Effector memory CD4-positive, alpha-beta T cell (primary cell): ENCODE results near the gene FAM43A.

ENCODE experiments used
- DNase-seq, 3 donors: peaks; one replicate each; pipeline ENCODE4 v3.0.0-alpha.2; 2020
- H3K27ac ChIP-seq: 2 replicates; pipeline ENCODE4 v1.7.0; 2013; ENCODE audit warnings: mild to moderate bottlenecking, low read length, moderate library complexity; ENCODE audit not compliant: insufficient read depth, poor library complexity, severe bottlenecking
- H3K27me3 ChIP-seq: replicated peaks from 2 replicates; pipeline ENCODE4 v1.7.0; 2013; ENCODE audit warnings: mild to moderate bottlenecking, low read length; ENCODE audit not compliant: insufficient read depth, control insufficient read depth, poor library complexity, severe bottlenecking
- H3K36me3 ChIP-seq: 2 replicates; pipeline ENCODE4 v1.7.0; 2013; ENCODE audit warnings: mild to moderate bottlenecking, low read length, moderate library complexity; ENCODE audit not compliant: control insufficient read depth, insufficient read depth
- H3K4me1 ChIP-seq: 2 replicates; pipeline ENCODE4 v1.7.0; 2013; ENCODE audit warnings: low read length, mild to moderate bottlenecking; ENCODE audit not compliant: control insufficient read depth, insufficient read depth, poor library complexity, severe bottlenecking
- H3K4me3 ChIP-seq: 2 replicates; pipeline ENCODE4 v1.7.0; 2013; ENCODE audit warnings: low read length, low read depth, mild to moderate bottlenecking; ENCODE audit not compliant: insufficient read depth, poor library complexity, severe bottlenecking
- H3K9me3 ChIP-seq: 2 replicates; pipeline ENCODE4 v1.7.0; 2013; ENCODE audit warnings: mild to moderate bottlenecking, low read length, moderate library complexity; ENCODE audit not compliant: control insufficient read depth

FAM43A gene

GRCh38 chr3:194720048-194720447 is 34.4 kb downstream of the FAM43A start:
- Histone ChIP-seq H3K27me3 (no peaks in the 10 kb centered on the region), H3K4me3 (no peak overlapping the region), H3K27ac (no peak overlapping the region), H3K9me3 (no peaks in the 10 kb centered on the region), H3K36me3 (no peaks in the 10 kb centered on the region), H3K4me1 (no peaks in the 10 kb centered on the region)
- no peak for DNase-seq

GRCh38 chr3:194723846-194724618 is 38.3 kb downstream of the FAM43A start:
- Histone ChIP-seq H3K4me1 (no peaks in the 10 kb centered on the region), H3K4me3 (no peak overlapping the region), H3K36me3 (no peaks in the 10 kb centered on the region), H3K27me3 (no peaks in the 10 kb centered on the region), H3K9me3 (no peaks in the 10 kb centered on the region), H3K27ac (no peak overlapping the region)
- no peak for DNase-seq

- no peaks in the 10 kb centered on the region for H3K9me3 ChIP-seq
- H3K36me3 ChIP-seq: no peaks in the 10 kb centered on the region
- H3K4me1 ChIP-seq: no peaks in the 10 kb centered on the region
- DNase-seq: no peak
- H3K27me3 ChIP-seq: peaks cover under 1% of the 10 kb centered on the region
- no peak overlapping the region for H3K4me3 ChIP-seq
- H3K27ac ChIP-seq: no peak overlapping the region
Observed at GRCh38 chr3:194725346-194725745, 39.7 kb downstream of the FAM43A start.

GRCh38 chr3:194727435-194728128 is 41.9 kb downstream of the FAM43A start:
- H3K36me3 ChIP-seq: no peaks in the 10 kb centered on the region
- H3K4me3 ChIP-seq: no peak overlapping the region
- DNase-seq: no peak
- H3K27me3 ChIP-seq: peaks cover 3% of the 10 kb centered on the region
- no peaks in the 10 kb centered on the region for H3K4me1 ChIP-seq
- H3K9me3 ChIP-seq: no peaks in the 10 kb centered on the region
- H3K27ac ChIP-seq: no peak overlapping the region

GRCh38 chr3:194728986-194729385 is 43.3 kb downstream of the FAM43A start:
- H3K4me3 ChIP-seq: no peak overlapping the region
- no peaks in the 10 kb centered on the region for H3K4me1 ChIP-seq
- DNase-seq: no peak
- H3K36me3 ChIP-seq: no peaks in the 10 kb centered on the region
- H3K27ac ChIP-seq: no peak overlapping the region
- no peaks in the 10 kb centered on the region for H3K9me3 ChIP-seq
- peaks cover 3% of the 10 kb centered on the region for H3K27me3 ChIP-seq

GRCh38 chr3:194730365-194730764 is 44.7 kb downstream of the FAM43A start:
- Histone ChIP-seq H3K4me3 (no peak overlapping the region), H3K27me3 (peaks cover 3% of the 10 kb centered on the region), H3K36me3 (no peaks in the 10 kb centered on the region), H3K4me1 (no peaks in the 10 kb centered on the region), H3K27ac (no peak overlapping the region), H3K9me3 (no peaks in the 10 kb centered on the region)
- no peak for DNase-seq

- H3K4me3 ChIP-seq: no peak overlapping the region
- H3K36me3 ChIP-seq: no peaks in the 10 kb centered on the region
- DNase-seq: no peak
- H3K27me3 ChIP-seq: peaks cover 3% of the 10 kb centered on the region
- no peak overlapping the region for H3K27ac ChIP-seq
- no peaks in the 10 kb centered on the region for H3K4me1 ChIP-seq
- H3K9me3 ChIP-seq: no peaks in the 10 kb centered on the region
Observed at GRCh38 chr3:194731506-194732073, 45.9 kb downstream of the FAM43A start.

GRCh38 chr3:194732617-194733016 is 46.9 kb downstream of the FAM43A start:
- no peaks in the 10 kb centered on the region for H3K36me3 ChIP-seq
- no peak for DNase-seq

GRCh38 chr3:194736277-194736895 is 50.7 kb downstream of the FAM43A start:
- Histone ChIP-seq H3K4me3 (no peak overlapping the region), H3K9me3 (no peaks in the 10 kb centered on the region), H3K36me3 (no peaks in the 10 kb centered on the region), H3K4me1 (no peaks in the 10 kb centered on the region), H3K27me3 (no peaks in the 10 kb centered on the region), H3K27ac (no peak overlapping the region)
- no peak for DNase-seq

More at GRCh38 chr3:194732617-194733016, 46.9 kb downstream of the FAM43A start:
- H3K9me3 ChIP-seq: no peaks in the 10 kb centered on the region
- H3K27ac ChIP-seq: no peak overlapping the region
- H3K4me1 ChIP-seq: no peaks in the 10 kb centered on the region
- peaks cover 3% of the 10 kb centered on the region for H3K27me3 ChIP-seq
- no peak overlapping the region for H3K4me3 ChIP-seq
